AG10803 (cell line): Measurements from ENCODE around the gene INSC.

Experiments used
- DNase-seq: peaks from one replicate; pipeline ENCODE4 v3.0.0; 2010; ENCODE audit warnings: low read depth
- H3K4me3 ChIP-seq: 2 replicates; pipeline ENCODE4 v1.5.1; 2011; ENCODE audit warnings: mild to moderate bottlenecking, low read length, control low read depth
- TF ChIP-seq, protein P1 (sequence below): conservative IDR thresholded peaks from 2 replicates; pipeline ENCODE4 v1.5.1; 2011; ENCODE audit warnings: mild to moderate bottlenecking, low read length, control low read depth, inconsistent platforms

The INSC gene

DNA sequence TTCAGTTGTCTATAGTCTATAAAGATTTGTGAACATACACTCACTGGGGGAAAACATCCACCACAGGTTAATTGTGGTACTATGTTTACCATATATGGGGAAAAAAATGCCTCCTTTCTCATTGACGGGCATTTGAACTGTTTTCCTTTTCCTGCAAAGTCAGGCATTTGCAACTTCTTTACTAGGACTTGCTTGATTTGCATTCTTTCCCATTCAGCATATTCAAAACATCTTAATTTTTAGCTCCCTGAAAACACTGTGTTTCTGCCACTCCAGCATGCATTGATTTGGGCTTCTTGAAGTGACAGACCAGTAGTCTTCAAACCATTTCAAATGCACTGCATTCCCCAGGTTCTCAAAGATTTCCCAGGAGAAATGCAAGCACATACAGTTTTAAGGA, 67.6 kb downstream of the INSC start:
- H3K4me3 ChIP-seq, result no peak overlapping the region
- DNase-seq, result no peak
- TF ChIP-seq, protein P1, sequence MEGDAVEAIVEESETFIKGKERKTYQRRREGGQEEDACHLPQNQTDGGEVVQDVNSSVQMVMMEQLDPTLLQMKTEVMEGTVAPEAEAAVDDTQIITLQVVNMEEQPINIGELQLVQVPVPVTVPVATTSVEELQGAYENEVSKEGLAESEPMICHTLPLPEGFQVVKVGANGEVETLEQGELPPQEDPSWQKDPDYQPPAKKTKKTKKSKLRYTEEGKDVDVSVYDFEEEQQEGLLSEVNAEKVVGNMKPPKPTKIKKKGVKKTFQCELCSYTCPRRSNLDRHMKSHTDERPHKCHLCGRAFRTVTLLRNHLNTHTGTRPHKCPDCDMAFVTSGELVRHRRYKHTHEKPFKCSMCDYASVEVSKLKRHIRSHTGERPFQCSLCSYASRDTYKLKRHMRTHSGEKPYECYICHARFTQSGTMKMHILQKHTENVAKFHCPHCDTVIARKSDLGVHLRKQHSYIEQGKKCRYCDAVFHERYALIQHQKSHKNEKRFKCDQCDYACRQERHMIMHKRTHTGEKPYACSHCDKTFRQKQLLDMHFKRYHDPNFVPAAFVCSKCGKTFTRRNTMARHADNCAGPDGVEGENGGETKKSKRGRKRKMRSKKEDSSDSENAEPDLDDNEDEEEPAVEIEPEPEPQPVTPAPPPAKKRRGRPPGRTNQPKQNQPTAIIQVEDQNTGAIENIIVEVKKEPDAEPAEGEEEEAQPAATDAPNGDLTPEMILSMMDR, result no peak

DNA sequence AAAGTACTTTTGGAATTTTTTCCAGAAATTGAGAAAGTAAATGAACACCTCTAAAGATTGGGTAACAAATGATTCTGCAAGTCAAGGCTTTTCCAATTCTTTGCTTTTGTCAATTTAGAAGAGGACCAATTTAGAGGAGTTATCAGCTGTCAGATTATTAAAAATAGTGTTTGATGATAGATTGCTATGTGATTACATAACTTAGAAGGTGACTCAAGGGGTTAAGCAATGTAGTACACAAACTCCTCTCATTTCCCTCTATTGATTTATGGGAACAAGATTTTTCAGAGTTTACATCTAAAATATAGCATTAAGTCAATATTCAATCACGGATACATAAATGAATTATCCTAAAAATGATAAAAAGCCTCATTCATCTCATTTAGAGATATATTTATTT, 70.3 kb downstream of the INSC start:
- TF ChIP-seq, protein P1, result no peak
- DNase-seq, result no peak
- no peak overlapping the region for H3K4me3 ChIP-seq

DNA sequence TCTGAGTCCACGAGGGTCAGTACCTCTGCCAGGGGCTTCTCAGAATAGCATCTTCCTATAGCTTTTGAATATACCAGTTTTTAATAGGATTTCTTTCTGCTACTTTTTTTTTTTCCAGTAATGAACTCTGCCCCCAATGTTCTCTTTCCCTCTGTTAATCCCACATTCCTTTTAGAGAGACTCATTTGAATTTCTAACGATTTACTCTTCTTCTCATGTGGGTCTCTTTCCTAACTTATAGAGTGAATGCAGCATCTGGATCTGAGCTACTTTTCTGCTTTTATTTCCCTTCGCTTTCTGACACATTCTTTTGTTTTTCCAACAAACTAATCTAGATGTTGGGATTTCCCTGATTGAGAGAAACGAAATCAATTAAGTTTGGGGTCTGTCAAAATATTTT, 71.4 kb downstream of the INSC start:
- TF ChIP-seq, protein P1, result no peak

DNA sequence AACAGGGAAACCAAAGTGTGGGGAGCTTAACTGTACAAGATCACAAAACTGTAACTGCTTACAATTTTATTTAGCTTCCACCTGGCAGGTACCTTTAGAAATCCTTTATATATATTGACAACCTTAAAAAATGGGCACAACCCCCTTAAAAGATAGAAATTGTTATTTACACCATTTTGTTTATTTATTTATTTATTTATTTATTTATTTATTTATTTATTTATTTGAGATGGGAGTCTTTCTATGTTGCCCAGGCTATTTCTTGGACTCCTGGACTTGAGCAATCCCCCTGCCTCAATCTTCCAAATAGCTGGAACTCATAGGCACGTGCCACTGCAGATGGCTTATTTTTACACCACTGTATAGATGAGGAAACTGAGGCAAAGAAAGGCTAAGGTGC, 74.5 kb downstream of the INSC start:
- no peak overlapping the region for H3K4me3 ChIP-seq
- DNase-seq, result no peak
- TF ChIP-seq, protein P1, result no peak

More for the DNA sequence above, 71.4 kb downstream of the INSC start:
- no peak overlapping the region for H3K4me3 ChIP-seq
- DNase-seq, result no peak

DNA sequence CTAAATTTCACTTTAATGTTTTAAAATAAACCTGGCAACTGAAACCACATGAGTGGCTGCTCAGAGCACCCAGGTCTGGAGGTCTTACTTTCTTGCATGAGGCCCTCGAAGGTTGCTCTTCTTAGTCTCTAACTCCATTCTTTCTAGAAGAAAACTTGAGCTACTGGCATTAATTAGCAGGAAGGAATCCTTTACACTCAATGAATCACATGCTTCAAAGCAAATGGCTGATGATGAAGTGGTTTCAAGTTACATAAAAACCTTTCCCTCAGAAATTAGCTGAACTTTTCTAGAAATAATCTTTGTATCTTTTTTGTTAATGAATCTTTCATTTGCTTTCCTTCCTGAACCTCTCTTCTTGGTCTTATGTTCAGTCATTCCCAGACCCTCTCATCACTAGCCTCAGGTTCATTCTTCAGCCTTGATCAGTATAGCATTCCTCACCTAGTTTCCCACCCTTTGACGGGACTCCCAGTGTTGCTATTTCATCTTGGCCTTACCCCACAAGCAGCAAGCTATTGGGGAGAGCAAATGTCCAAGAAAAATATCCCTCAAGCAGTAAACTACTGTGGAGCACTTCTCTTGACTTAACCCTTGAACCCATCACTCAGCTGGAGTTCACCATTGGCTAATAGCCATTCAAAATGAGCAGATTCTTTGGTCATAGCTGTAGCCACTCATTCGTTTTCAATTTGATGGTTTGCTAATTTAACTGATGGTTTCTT, 75.1 kb downstream of the INSC start:
- H3K4me3 ChIP-seq, result no peak overlapping the region
- TF ChIP-seq, protein P1, result no peak
- peak; percentile 36 for DNase-seq

DNA sequence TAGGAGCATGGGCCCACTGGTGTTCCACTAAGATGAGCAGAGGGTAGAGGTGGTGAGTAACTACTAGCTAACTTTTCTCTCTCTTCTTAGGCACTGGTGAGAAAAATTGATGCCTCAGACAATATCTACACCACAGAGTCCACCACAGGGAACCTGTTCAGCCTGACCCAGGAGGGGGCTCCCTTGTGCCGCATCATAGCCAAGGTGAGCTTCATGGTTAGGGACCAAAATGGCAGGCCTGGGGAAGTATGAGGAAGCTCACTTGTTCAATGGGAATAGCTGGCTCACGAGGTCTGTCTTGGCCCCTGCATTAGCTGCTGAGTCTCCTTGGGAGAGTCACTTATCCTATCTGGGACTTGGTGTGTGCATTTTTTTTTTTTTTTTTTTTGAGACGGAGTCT, 75.9 kb downstream of the INSC start:
- no peak for DNase-seq
- TF ChIP-seq, protein P1, result no peak
- H3K4me3 ChIP-seq, result no peak overlapping the region

DNA sequence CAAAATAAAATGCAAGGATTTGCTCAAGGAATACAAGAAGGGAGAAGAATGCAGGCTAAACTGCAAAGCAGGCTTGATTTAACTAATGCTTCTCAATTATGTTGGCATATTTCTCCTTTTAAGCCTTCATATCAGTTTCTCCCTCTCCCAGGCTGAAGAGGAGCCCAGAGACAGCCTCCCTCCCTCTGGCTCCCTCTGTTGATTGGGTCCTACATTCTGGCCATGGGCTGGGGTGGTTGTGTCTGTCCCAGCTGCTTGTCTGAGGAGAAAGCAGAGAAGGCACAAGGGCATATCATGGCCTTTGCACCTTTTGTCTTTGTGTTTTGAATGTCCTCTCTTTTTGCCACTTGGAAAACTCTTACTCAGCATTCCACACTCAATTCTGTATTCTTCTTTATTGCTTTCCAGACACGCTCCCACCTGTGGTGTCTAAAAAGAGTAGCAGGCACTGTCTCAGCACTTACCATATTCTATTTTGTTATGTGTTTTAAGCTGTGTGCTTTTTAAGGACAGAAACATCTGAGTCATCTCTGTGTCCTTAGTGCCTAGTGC, 77.4 kb downstream of the INSC start:
- TF ChIP-seq, protein P1, result no peak
- DNase-seq, result no peak
- no peak overlapping the region for H3K4me3 ChIP-seq
